Coronary artery (tissue), 2 donors: ENCODE data around the gene CD200.
A peak's percentile ranks its signal among the peaks of the same experiment; 100 is the strongest.

ENCODE experiments used
- DNase-seq: peaks from one replicate; pipeline ENCODE4 v3.0.0-alpha.2; 2017; ENCODE audit warnings: low spot score
- H3K27ac ChIP-seq, 2 donors: fragments of 200-600 bp; sonication (generic); one replicate each; pipeline ENCODE4 v1.5.1; 2016 to 2019
- H3K4me3 ChIP-seq: fragments of 200-600 bp; sonication (generic); 2 replicates; pipeline ENCODE4 v1.5.1; 2016; ENCODE audit warnings: mild to moderate bottlenecking, moderate library complexity
- CTCF ChIP-seq: fragments of 200-600 bp; sonication (generic); IDR thresholded peaks from one replicate; pipeline ENCODE4 v1.5.1; 2019; ENCODE audit warnings: antibody characterized with exemption

Gene CD200

GRCh38 chr3:112355307-112355687 is 22.3 kb downstream of the CD200 start:
- no peak for TF ChIP-seq CTCF
- no peak overlapping the region for H3K27ac ChIP-seq
- no peak for DNase-seq
- H3K4me3 ChIP-seq = no peak overlapping the region

- peak overlapping the region; percentile 48 to 66 for H3K27ac ChIP-seq
- H3K4me3 ChIP-seq = peak overlapping the region; percentile 42
- DNase-seq = no peak
- TF ChIP-seq CTCF = no peak
Observed at GRCh38 chr3:112357930-112358780, 25.2 kb downstream of the CD200 start.

DNA sequence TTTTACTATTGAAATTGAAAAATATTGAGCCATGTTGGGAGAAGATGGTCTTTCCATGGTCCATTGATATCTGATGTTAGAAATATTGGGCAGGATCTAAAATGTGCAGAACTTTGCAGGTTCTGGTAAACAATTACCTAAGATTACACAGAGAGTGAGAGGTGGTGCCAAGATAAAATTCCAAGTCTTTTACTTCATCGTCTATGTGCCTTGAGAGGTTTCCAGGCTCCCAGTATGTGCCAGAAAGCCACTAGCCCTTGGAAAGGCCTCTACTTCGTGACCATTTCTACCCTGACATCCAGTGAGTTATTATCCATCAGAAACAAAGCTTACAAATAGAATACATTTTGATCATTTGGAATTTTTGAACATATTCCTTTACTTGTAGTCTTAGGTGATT is 27.6 kb downstream of the CD200 start:
- no peak for DNase-seq
- Histone ChIP-seq H3K4me3 (no peak overlapping the region), H3K27ac (peak overlapping the region; percentile 19 to 33)
- no peak for TF ChIP-seq CTCF

- H3K4me3 ChIP-seq = no peak overlapping the region
- H3K27ac ChIP-seq = peak overlapping the region in 1 of 2 donors; percentile 12
- no peak for DNase-seq
- no peak for TF ChIP-seq CTCF
Observed at GRCh38 chr3:112362221-112362620, 29.3 kb downstream of the CD200 start.

DNA sequence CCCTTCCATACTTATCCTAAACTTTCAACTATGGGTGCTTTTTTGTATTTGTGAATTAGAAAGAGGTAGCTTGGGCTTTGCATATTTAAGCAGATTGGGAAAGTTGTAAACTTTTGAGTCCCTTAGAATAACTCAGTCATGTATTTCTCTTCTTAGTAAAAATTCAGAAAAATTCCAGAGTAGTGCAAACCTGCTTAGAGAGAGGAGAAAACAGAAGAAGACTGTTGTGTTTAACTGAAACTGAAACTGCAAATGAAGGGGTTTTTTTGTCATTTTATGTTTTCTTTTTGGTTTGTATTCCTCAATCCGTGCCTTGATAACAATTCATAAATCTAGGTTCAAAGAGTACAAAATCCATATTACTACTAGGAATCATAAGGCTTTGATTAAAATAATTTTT is 31.3 kb downstream of the CD200 start:
- no peak for DNase-seq
- Histone ChIP-seq H3K27ac (peak overlapping the region; percentile 31 to 75), H3K4me3 (no peak overlapping the region)
- TF ChIP-seq CTCF = no peak

DNA sequence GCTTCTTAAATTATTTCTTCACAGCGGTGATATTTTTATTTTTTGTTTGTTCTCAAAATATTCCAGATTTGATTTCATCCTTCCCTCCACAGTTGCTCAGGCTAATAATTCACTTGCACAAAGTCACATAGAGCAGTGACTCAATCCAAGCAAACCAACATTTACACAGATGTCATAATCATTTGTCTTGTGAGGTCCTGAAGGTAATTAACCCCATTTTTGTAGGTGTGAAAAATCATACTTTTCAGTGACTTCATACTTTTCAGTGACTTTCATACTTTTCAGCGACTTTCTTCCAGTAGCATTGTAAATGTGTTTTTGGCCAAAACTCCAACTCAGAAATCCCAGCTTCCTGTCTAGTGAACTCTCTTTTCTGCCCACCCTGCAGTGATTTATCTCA is 32.1 kb downstream of the CD200 start:
- peak overlapping the region in 1 of 2 donors; percentile 75 for H3K27ac ChIP-seq
- TF ChIP-seq CTCF = no peak
- no peak for DNase-seq
- H3K4me3 ChIP-seq = no peak overlapping the region

GRCh38 chr3:112365636-112366035 is 32.7 kb downstream of the CD200 start:
- Histone ChIP-seq H3K27ac (peak overlapping the region in 1 of 2 donors; percentile 75), H3K4me3 (no peak overlapping the region)
- no peak for DNase-seq
- no peak for TF ChIP-seq CTCF
